Psoas muscle (tissue), 8 donors: ENCODE measurements around the gene TRAPPC5. TPM values are rescaled to one million over a fixed set of nuclear protein-coding genes. Genes with fewer than 3 reads are reported as not detected.

Experiments
- ATAC-seq, 4 donors: fragments of 200-7000 bp; cut with Tn5 transposase; one replicate each; pipeline ENCODE4 v1.9.1; 2020; ENCODE audit warnings: moderate library complexity in 3 of 4, mild to moderate bottlenecking in 2 of 4
- DNase-seq, 2 donors: peaks; one replicate each; pipeline ENCODE4 v3.0.0-alpha.2; 2020
- H3K27ac ChIP-seq: fragments of 200-600 bp; one replicate; pipeline ENCODE4 v1.8.0; 2022
- H3K27me3 ChIP-seq, 3 donors: fragments of 200-600 bp in 1 of 3; one replicate each; pipeline versions ENCODE4 v1.6.1 to v1.8.0; 2013 to 2022; ENCODE audit warnings: low read length in 2 of 3, mild to moderate bottlenecking in 2 of 3, moderate library complexity in 1 of 3; ENCODE audit not compliant: insufficient read depth in 3 of 3
- H3K36me3 ChIP-seq, 2 donors: fragments of 200-600 bp in 1 of 2; one replicate each; pipeline versions ENCODE4 v1.6.1 to v1.8.0; 2013 to 2022; ENCODE audit warnings: low read depth in 1 of 2, mild to moderate bottlenecking in 1 of 2, moderate library complexity in 1 of 2; ENCODE audit not compliant: insufficient read depth in 1 of 2
- H3K4me1 ChIP-seq: fragments of 200-600 bp; one replicate; pipeline ENCODE4 v1.8.0; 2022
- H3K4me3 ChIP-seq: fragments of 200-600 bp; one replicate; pipeline ENCODE4 v1.8.0; 2022; ENCODE audit warnings: mild to moderate bottlenecking
- H3K9me3 ChIP-seq: fragments of 200-600 bp; one replicate; pipeline ENCODE4 v1.8.0; 2022
- CTCF ChIP-seq: fragments of 200-600 bp; IDR thresholded peaks from one replicate; pipeline ENCODE4 v1.8.0; 2022; ENCODE audit warnings: antibody characterized with exemption
- WGBS, 3 donors: extraction: QIAGEN DNeasy Blood & Tissue Kit; methylation state at CpG; one replicate each; pipeline versions ENCODE4 v1.1.6 to v1.1.7; 2013; 5-methylcytosine and 5-hydroxymethylcytosine counted together
- intact Hi-C, 2 donors: fragments of 100-400 bp; cut with DNase I; formaldehyde crosslinking; loops; one replicate each; pipeline versions ENCODE4 v1.11.0 to v1.14.2; 2022
- polyA plus RNA-seq, 3 donors: library from polyadenylated mRNA; stranded (reverse); fragments of 200-250 nt; gene quantifications; one replicate each; pipeline ENCODE4 v1.2.3, GENCODE V29; 2013
- total RNA-seq, 4 donors: library from RNA; stranded (reverse); fragmentation: NEBNext Ultra II Directional in 2 of 4; extraction: Animal tissue kit (Norgen Biotek cat#: 25700) in 2 of 4; gene quantifications; one replicate each; pipeline versions ENCODE4 v1.2.1 to v1.2.4, GENCODE V29; 2021 to 2023
- donor health status: healthy with polysubstance abuse.
- donor health status: DM: no; HTN: no; CAD: no; lungs with moderate emphysema.
- donor health status: Bipolar disorder and iron deficiency.
- donor health status: healthy.
- donor health status: DM: yes; HTN: yes; CAD: no.
- donor health status: DM: no; HTN: no; CAD: no.
- donor health status: DM: no; HTN: no; CAD: no.
- donor health status: DM: yes; HTN: yes; CAD: no.

The TRAPPC5 gene
- total and polyA plus RNA-seq, 7 donors = 40.6 to 164 (median 101) TPM

- WGBS, 3 donors = 83 to 91% (median 90%) methylated on average over 12 of the region's 12 CpGs
- H3K4me1 ChIP-seq = no peaks in the 10 kb centered on the region
- TF ChIP-seq CTCF = no peak
- intact Hi-C loops = no loop called here
- H3K27ac ChIP-seq = no peak overlapping the region
- no peaks in the 10 kb centered on the region for H3K9me3 ChIP-seq
- no peaks in the 10 kb centered on the region for H3K36me3 ChIP-seq
- H3K27me3 ChIP-seq = peaks cover 0 to 39% (median 9%) of the 10 kb centered on the region in 3 donors
- no peak overlapping the region for H3K4me3 ChIP-seq
- DNase-seq = no peak
- ATAC-seq = no peak
Observed at GRCh38 chr19:7701049-7701653, 20.5 kb downstream of the TRAPPC5 start.

- Histone ChIP-seq H3K27me3 (peaks cover 0 to 35% (median 6%) of the 10 kb centered on the region in 3 donors), H3K4me1 (no peaks in the 10 kb centered on the region), H3K27ac (no peak within 1 kb of the TSS), H3K36me3 (no peaks in the 10 kb centered on the region), H3K4me3 (no peak within 1 kb of the TSS), H3K9me3 (no peaks in the 10 kb centered on the region)
- intact Hi-C loops = no loop called here
- WGBS, 3 donors = 47 to 55% (median 50%) methylated on average over 20 of the region's 20 CpGs
- DNase-seq (no peak), ATAC-seq (no peak)
- no peak for TF ChIP-seq CTCF
Observed at GRCh38 chr19:7701654-7702457, 21.2 kb downstream of the TRAPPC5 start, which contains the start of gene FCER2. Gene FCER2 (minus strand): TSS chr19:7702131. CDS start chr19:7699760, 2,371 bp downstream.

DNA sequence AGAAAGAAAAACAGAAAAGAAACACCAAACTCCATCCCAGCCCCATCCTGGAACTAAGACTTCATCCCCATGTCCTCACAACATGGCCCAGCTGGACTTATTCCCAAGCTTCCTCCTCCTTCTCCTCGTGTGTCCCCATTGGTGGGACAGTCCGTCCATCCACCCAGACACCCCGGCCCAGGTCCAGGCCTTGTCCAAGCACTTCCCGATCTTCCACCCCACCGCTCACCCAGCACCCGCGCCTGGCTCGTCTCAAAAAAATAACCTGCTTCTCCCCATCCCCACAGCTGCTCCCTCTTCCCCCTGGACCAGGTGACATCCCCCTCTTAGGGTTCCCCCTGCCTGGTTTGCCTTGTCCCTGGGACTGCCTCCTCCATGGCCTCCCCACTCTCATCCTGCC lies 22.7 kb downstream of the TRAPPC5 start:
- Histone ChIP-seq H3K36me3 (no peaks in the 10 kb centered on the region), H3K27me3 (peaks cover 0 to 32% (median 4%) of the 10 kb centered on the region in 3 donors), H3K27ac (no peak overlapping the region), H3K4me3 (no peak overlapping the region), H3K9me3 (no peaks in the 10 kb centered on the region), H3K4me1 (no peaks in the 10 kb centered on the region)
- DNase-seq (no peak), ATAC-seq (no peak)
- WGBS, 3 donors = 41 to 57% (median 54%) methylated on average over 8 of the region's 8 CpGs
- TF ChIP-seq CTCF = no peak
- intact Hi-C loops = no loop called here

DNA sequence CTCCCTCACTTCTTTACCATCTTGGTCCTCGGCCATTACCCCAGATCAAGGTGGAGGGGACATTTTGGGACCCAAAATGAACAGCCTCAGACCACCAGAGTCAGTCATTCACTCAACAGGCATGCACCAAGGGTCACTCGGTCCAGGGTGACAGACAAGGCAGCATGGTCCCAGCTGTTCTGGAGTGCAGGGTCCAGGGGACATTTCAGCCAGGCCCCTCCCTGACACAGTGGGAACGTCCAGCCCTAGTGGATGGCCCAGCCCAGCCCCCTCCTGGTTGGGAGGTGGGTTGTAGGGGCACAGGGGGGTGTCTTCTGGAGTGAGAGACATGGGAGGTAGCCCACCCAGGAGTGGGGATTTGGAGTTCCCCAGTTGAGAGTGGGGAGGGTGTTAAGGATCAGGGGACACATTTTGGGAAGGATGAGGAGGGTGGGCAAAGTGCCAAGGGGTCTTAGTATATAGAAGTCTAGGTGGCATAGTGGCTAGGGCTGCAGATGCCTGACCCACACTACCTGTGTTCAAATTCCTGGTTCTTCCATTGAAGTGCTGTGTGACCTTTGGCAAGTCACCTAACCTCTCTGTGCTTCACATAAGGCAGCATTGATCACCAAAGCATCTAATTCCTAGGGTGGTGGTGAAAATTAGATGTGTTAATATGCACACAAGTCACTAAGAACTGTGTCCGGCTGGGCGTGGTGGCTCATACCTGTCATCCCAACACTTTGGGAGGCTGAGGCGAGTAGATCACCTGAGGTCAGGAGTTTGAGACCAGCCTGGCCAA lies 23.8 kb downstream of the TRAPPC5 start:
- no peak overlapping the region for H3K4me3 ChIP-seq
- TF ChIP-seq CTCF = no peak
- no peak for DNase-seq
- intact Hi-C loops = no loop called here
- ATAC-seq = no peak
- peaks cover 0 to 32% (median 4%) of the 10 kb centered on the region in 3 donors for H3K27me3 ChIP-seq
- no peaks in the 10 kb centered on the region for H3K4me1 ChIP-seq
- no peaks in the 10 kb centered on the region for H3K9me3 ChIP-seq
- 64 to 69% (median 65%) methylated on average over 6 of the region's 6 CpGs for WGBS, 3 donors
- no peak overlapping the region for H3K27ac ChIP-seq
- H3K36me3 ChIP-seq = no peaks in the 10 kb centered on the region
